Kidney (tissue), 14 donors: ENCODE data around the gene SMOC1. TPM values are rescaled to one million over a fixed set of nuclear protein-coding genes. Genes with fewer than 3 reads are reported as not detected.

Source experiments
- DNase-seq, 5 donors: peaks; one replicate each; pipeline ENCODE4 v3.0.0-alpha.2; 2013 to 2020
- FAIRE-seq: peaks from 2 replicates; lab custom pipeline; 2012; peaks lifted over from hg19 to GRCh38; lab: Jason Lieb, UNC
- H3K27ac ChIP-seq, 2 donors: one replicate each; pipeline ENCODE4 v1.7.0; 2013; ENCODE audit warnings: low read depth in 2 of 2, low read length in 2 of 2, inconsistent platforms in 1 of 2
- H3K27me3 ChIP-seq: one replicate; pipeline ENCODE4 v1.7.1; 2013; ENCODE audit warnings: low read length, inconsistent platforms; ENCODE audit not compliant: control insufficient read depth, insufficient read depth
- H3K36me3 ChIP-seq, 3 donors: one replicate each; pipeline versions ENCODE4 v1.7.0 to v1.7.1; 2013; ENCODE audit warnings: low read length in 3 of 3, control low read depth in 1 of 3, inconsistent platforms in 1 of 3; ENCODE audit not compliant: insufficient read depth in 3 of 3, control insufficient read depth in 2 of 3
- H3K4me1 ChIP-seq, 3 donors: one replicate each; pipeline versions ENCODE4 v1.7.0 to v1.7.1; 2013; ENCODE audit warnings: low read length in 3 of 3, inconsistent platforms in 1 of 3, low read depth in 1 of 3; ENCODE audit not compliant: control insufficient read depth in 2 of 3, insufficient read depth in 2 of 3
- H3K4me3 ChIP-seq, 3 donors: one replicate each; pipeline versions ENCODE4 v1.7.0 to v1.8.1; 2013; ENCODE audit warnings: low read length in 3 of 3, control low read depth in 1 of 3, inconsistent platforms in 1 of 3
- H3K9ac ChIP-seq, 3 donors: one replicate each; pipeline versions ENCODE4 v1.7.0 to v1.7.1; 2013; ENCODE audit warnings: low read length in 3 of 3, control low read depth in 1 of 3, inconsistent platforms in 1 of 3
- H3K9me3 ChIP-seq, 3 donors: one replicate each; pipeline versions ENCODE4 v1.7.0 to v1.7.1; 2013; ENCODE audit warnings: low read length in 3 of 3, control low read depth in 1 of 3, inconsistent platforms in 1 of 3; ENCODE audit not compliant: control insufficient read depth in 2 of 3, insufficient read depth in 1 of 3
- intact Hi-C: fragments of 100-400 bp; cut with DNase I; formaldehyde crosslinking; loops from one replicate; pipeline ENCODE4 v1.11.1; 2022
- polyA plus RNA-seq: library from polyadenylated mRNA; stranded (reverse); fragments of 350-450 nt; fragmentation: Illumina TruSeq; extraction: RNeasy Lipid Tissue Mini Kit (QIAGEN cat#74804); gene quantifications from one replicate; pipeline ENCODE4 v1.2.3, GENCODE V29; 2014; ENCODE audit warnings: low read depth, low replicate concordance; ENCODE audit not compliant: insufficient read depth
- total RNA-seq: library from RNA; stranded (reverse); fragmentation: NEBNext Ultra II Directional; extraction: Animal tissue kit (Norgen Biotek cat#: 25700); gene quantifications from one replicate; pipeline ENCODE4 v1.2.1, GENCODE V29; 2021
- TF ChIP-seq, protein P1 (sequence below): IDR thresholded peaks from 3 replicates; pipeline ENCODE4 v1.5.1; 2012; ENCODE audit warnings: mild to moderate bottlenecking, moderate library complexity, borderline replicate concordance; ENCODE audit not compliant: insufficient read depth; ENCODE audit errors: extremely low read depth
- donor health status: control.
- donor health status: control.
- donor health status: control.
- donor health status: control.
- donor health status: control.
- donor health status: DM: yes; HTN: yes; CAD: no.
- donor health status: Normal renal cell carcinoma (clear cell type).

The SMOC1 gene
- total and polyA plus RNA-seq, 2 donors from 2014 or later: 1.2 to 2.8 TPM

DNA sequence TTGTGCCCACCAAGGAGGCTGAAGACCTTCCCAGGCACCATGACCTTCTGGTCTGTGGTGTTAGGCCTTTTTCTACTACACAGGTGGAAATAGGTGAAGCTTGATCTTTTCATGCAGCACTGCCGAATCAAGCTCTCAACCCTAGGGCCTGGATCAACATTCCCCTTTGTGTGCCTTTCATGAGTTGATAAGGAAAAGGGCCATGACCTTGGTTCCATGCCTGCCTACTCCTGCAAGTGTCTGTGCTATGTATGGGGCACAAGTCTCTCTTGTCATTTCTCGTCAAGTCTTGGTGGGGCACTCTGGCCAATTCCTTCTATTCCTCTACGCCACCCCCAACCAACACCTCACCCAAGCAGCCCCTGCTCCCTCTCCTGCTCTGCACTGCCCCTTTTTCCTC, 155.0 kb downstream of the SMOC1 start:
- DNase-seq (no peak), FAIRE-seq (no peak)
- no peaks in the 10 kb centered on the region for H3K36me3 ChIP-seq
- TF ChIP-seq, protein P1, sequence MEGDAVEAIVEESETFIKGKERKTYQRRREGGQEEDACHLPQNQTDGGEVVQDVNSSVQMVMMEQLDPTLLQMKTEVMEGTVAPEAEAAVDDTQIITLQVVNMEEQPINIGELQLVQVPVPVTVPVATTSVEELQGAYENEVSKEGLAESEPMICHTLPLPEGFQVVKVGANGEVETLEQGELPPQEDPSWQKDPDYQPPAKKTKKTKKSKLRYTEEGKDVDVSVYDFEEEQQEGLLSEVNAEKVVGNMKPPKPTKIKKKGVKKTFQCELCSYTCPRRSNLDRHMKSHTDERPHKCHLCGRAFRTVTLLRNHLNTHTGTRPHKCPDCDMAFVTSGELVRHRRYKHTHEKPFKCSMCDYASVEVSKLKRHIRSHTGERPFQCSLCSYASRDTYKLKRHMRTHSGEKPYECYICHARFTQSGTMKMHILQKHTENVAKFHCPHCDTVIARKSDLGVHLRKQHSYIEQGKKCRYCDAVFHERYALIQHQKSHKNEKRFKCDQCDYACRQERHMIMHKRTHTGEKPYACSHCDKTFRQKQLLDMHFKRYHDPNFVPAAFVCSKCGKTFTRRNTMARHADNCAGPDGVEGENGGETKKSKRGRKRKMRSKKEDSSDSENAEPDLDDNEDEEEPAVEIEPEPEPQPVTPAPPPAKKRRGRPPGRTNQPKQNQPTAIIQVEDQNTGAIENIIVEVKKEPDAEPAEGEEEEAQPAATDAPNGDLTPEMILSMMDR: no peak
- no peak overlapping the region for H3K4me3 ChIP-seq
- H3K4me1 ChIP-seq: no peaks in the 10 kb centered on the region
- no peaks in the 10 kb centered on the region for H3K27me3 ChIP-seq
- no peak overlapping the region for H3K27ac ChIP-seq
- no peaks in the 10 kb centered on the region for H3K9me3 ChIP-seq
- intact Hi-C loops: no loop called here
- no peak overlapping the region for H3K9ac ChIP-seq

DNA sequence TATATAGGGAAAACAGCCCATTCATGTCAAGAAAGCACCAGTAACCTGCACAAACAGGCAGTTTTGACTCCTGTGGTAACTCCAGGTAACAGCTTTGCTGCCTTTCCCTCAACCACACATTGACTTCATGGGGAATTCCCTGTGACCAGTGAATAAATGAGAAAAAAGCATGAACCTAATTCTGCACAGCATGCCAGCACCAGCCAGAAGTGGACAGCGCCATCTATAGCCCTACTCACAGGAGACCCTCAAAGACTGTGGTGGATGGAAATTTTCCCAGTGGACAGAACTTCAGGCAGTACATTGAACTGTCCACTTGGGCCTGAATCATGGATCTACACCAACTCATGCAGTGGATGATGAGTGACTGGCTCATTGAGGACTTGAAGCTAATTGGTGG, 157.4 kb downstream of the SMOC1 start:
- FAIRE-seq (no peak), DNase-seq (no peak)
- intact Hi-C loops: no loop called here
- Histone ChIP-seq H3K9ac (no peak overlapping the region), H3K36me3 (no peaks in the 10 kb centered on the region), H3K27ac (no peak overlapping the region), H3K4me1 (no peaks in the 10 kb centered on the region), H3K4me3 (no peak overlapping the region), H3K27me3 (no peaks in the 10 kb centered on the region), H3K9me3 (no peaks in the 10 kb centered on the region)
- TF ChIP-seq, protein P1: no peak

DNA sequence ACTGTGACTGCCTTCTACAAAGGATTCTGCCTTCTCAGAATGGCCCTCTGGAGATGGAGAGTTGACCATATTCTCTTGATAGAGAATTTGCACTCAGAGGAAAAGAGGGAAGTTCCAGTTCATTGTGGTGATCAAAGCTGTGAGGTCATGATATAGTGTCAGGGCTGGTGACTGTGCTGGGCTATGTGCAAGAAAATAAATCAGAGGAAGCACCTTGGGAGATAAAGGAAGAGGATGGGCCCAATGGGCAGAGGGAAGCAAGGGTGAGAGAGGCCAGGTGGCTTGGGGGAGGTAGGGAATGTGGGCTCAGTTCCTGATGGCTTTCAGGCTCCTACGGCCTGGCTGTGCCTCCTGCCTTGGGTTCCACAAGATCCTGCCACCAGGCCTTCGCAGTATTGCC, 163.8 kb downstream of the SMOC1 start:
- no peak overlapping the region for H3K9ac ChIP-seq
- FAIRE-seq (no peak), DNase-seq (no peak)
- no peak overlapping the region for H3K4me3 ChIP-seq
- H3K4me1 ChIP-seq: no peaks in the 10 kb centered on the region
- H3K27ac ChIP-seq: no peak overlapping the region
- no peaks in the 10 kb centered on the region for H3K27me3 ChIP-seq
- TF ChIP-seq, protein P1: no peak
- H3K9me3 ChIP-seq: no peaks in the 10 kb centered on the region
- intact Hi-C loops: no loop called here
- H3K36me3 ChIP-seq: no peaks in the 10 kb centered on the region

DNA sequence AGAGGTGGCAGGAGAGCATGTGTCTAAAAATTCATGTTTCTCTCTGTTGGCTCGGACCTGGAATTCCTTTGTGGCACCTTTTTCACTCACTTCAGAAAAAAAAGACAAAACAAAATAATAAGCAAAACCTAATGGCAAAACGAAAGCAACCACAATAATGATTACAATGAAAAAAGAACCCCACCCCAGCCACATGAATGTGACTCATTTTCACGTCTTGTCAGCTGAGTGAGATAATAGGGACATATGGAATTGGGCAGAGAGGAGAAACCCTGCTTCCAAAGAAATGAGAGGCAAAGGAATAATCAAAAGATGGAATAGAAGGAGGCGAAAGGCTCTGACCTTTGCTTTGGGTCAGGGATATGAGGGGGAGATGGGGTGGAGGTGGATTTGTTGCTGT, 166.1 kb downstream of the SMOC1 start:
- no peaks in the 10 kb centered on the region for H3K4me1 ChIP-seq
- H3K36me3 ChIP-seq: no peaks in the 10 kb centered on the region
- intact Hi-C loops: no loop called here
- H3K27me3 ChIP-seq: no peaks in the 10 kb centered on the region
- no peak overlapping the region for H3K4me3 ChIP-seq
- H3K9ac ChIP-seq: no peak overlapping the region
- DNase-seq: no peak
- no peak overlapping the region for H3K27ac ChIP-seq
- H3K9me3 ChIP-seq: no peaks in the 10 kb centered on the region
- TF ChIP-seq, protein P1: no peak
- FAIRE-seq: no peak
